NCI-H460 (cell line): Measurements from ENCODE around the gene SHISAL1. TPM values are rescaled to one million over a fixed set of nuclear protein-coding genes. Genes with fewer than 3 reads are reported as not detected.
"Not testable (repeated sequence)": the region's sequence is repeated elsewhere in the genome, so short reads cannot be mapped to it uniquely, and the experiment has no call there.

Experiments used
- DNase-seq: peaks from one replicate; pipeline ENCODE4 v3.0.0-alpha.2; 2016; ENCODE audit warnings: low read depth; ENCODE audit errors: extremely low read depth
- total RNA-seq: library from RNA; depleted of rRNA; stranded (reverse); fragments of >200 nt; shearing (Covaris generic); gene quantifications from 2 replicates; pipeline ENCODE4 v1.2.3, GENCODE V29; 2014

Gene SHISAL1
- total RNA-seq, 1 experiment from 2014 or later: 9.8 TPM

- no peak for DNase-seq
These were observed 7.3 kb downstream of the SHISAL1 start for GRCh38 chr22:44305455-44305854.

DNA sequence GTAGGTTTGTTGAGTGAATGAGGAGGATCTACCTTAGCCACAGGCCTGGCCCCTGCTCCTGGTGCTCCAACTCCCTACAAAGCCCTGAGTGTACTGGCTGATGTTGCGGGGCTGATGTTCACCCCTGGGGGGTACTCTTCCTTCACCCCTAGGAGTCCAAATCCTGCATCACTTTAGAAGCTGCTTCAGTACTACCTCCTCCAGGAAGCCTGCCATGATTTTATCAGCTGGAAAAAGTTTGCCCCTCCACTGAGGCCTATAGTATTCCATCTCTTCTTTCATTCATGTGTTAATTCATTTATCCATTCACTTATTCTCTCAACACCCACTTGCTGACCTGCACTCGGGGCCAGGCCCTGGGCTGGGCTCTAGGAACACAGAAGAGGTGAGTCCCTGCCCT is 7.8 kb downstream of the SHISAL1 start:
- no peak for DNase-seq

DNA sequence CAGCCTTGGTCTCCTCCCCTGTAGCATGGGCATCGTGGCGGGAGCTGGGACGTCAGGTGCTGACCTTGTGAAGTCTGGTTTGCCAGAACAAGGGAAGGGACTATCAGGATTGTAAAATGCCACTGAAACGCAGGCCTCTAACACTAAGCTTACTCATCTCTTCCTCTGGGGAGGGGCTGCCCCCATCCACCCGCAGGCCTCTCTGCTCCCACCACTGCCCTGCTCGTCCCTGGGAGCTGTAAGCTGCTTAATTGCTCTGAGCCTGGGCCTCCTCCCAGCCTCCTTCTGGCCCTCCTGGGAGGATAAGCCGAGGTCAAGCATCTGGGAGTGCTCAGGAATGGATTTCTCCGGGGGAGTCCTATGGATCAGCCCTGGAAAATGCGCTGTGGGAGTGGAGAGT is 8.4 kb downstream of the SHISAL1 start:
- DNase-seq: no peak

- not testable (repeated sequence) for DNase-seq
These were observed 10.4 kb downstream of the SHISAL1 start for GRCh38 chr22:44302363-44302762.

DNA sequence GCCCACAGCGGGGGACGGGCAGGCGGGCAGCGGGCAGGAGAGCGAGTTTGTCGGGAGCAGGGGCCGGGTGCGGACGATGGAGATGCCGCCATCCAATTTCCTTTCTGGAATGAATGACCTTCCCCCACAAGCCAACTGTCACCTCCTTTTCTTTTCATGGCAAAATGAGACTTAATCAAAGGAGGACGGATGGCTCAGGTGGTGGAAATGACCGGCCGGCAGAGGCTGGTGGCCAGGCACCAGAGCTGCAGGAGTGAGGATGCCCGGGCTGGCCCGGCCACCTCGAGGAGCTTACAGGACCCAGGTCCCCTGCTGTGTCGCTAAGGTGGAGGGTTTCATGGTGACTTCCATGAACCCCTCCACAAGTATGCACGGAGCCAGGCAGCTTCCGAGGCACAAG is 11.7 kb downstream of the SHISAL1 start:
- no peak for DNase-seq

- DNase-seq: no peak
These were observed 13.6 kb downstream of the SHISAL1 start for GRCh38 chr22:44299124-44299523.

GRCh38 chr22:44298406-44299091 is 14.2 kb downstream of the SHISAL1 start:
- no peak for DNase-seq

- no peak for DNase-seq
These were observed 15.2 kb downstream of the SHISAL1 start for GRCh38 chr22:44297470-44298061.

DNA sequence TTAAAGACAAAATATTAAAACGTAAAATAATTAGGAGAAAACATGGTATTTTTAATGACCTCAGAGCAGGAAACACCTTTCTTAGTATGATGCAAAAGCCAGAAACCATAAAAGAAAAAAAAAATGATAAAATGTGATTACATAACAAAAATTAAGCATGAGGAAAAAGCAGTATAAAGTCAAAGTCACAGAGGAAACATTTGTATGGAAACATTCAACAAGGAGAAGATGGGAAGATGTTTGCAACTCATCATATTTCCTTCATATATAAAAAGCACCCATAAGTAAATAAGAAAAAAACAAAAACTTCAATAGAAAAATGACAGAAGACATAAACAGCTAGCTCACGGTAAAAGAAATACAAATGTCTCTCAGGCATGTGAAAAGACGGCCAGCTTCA is 17.3 kb downstream of the SHISAL1 start:
- DNase-seq: no peak

DNA sequence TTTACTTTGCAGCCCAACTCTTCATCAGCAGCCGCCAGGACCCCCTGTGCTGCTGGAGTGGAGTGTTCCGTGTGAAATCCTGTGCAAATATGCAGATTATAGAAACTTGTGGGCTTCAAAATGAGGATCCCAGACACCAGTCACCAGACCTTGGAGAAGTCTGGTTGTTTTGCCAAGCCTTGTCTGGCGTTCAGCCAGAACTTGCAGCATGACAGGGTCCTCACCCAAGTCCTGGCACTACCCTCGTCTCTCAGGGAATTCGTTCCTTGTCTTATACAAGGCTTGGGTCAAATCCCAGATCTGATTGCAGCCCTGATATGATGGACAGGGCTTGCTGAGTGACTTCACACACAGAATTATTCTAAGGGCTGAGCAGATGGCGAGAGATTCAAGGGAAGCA is 18.9 kb downstream of the SHISAL1 start:
- DNase-seq: no peak

- no peak for DNase-seq
These were observed 19.7 kb downstream of the SHISAL1 start for GRCh38 chr22:44293034-44293433.

GRCh38 chr22:44292521-44292920 is 20.2 kb downstream of the SHISAL1 start:
- no peak for DNase-seq

DNA sequence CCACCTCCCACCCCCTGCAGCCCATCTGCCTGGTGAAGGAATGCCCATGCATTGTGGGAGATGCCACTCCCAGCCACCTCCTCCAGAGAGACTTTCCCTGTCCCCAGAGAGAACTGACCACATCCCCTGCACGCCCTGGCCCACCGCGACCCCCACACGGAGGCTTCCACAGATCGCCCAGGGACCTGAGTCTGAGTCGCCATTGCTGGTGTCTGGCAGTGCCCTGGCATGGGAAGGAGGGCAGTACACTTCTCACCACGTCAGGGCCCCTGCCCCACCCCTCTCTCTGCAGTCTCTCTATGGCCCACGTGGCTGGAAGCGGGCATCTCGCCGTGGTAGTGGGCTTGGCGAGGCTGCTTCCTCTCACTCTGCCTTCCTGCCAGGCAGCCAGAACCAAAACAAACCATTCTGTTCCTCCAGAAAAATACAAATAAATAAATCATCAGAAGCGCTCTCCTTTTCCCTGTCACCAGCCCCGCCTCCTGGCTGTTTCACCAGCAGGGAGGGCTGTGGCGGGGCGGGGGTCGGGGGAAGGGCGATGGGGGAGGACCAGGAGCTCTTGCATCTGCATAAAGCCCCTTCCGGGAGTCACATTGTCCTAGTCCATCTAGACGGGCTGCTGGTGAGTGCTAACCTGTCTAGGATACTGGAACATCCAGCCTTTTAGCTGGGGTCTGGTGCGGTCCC is 20.9 kb downstream of the SHISAL1 start:
- DNase-seq: no peak

DNA sequence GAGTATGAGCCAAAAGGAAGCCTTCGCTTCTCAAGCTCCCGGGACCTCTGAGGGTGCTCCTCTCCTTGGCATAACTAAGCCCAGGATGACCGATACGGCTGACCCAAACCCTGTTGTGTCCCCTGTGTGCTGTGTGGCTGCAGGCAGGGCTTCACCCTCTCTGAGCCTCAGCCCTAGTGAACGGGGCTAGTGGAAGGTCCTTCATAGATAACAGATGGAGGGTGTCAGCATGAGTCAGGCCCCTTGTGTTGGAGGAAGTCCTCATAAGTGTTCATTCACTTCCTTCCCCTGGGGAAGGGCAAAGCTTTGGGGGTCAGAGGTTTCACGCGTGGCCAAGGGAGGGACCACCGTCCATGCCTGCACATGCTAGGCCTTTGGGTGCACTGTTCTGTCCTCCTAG is 21.5 kb downstream of the SHISAL1 start:
- DNase-seq: no peak

DNA sequence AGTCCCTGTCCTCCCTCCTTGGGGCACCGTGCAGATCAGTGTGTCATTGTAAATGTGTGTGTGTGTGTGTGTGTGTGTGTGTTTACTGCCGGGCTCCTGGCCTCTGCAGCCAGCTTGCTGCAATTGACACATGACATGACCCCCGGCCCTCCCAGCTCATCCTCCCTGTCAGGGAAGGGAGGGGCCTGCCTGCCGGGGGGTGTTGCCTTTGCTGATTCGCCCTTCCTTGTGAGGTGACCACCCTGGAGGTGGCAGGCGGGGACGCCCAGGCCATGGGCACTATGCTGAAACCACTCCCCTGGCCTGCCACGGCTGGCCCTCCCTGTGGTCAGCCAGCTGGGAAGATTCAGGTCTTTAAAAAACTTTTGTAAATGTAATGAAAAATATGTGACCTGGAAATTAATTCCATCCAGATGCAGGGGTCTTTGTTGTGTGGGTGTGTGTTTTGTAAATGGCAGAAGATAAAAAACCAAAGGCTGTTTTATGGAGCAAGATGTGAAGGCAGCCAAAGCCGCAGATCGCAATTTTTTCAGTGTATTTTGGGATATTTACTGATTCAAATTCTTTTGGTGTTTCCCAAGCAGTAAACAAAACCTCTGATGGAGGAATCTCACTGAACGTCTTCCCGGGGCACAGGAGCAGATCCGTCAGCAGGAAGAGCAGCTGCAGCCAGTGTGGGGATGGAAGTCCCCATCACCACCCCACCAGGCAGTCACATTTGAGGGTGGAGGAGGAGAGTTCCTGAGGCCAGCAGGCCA is 23.2 kb downstream of the SHISAL1 start:
- no peak for DNase-seq

DNA sequence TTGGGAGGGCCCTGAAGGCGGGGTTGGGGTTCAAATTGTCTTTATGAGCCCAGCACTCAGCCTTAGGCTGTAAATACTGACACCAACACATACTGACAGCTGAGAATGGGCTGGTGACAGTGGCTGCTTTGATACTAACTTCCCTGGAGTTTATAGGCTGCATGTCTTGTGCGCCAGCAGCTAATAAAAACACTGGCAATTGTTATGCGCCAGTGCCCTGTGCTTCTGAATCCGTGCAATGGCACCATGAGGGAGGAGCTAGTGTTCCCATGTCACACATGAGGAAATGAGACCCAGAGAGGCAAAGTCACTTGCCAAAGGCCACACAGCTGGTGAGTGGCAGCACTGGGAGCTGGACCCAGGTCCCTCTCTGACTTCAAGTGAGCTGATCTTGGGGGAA is 23.8 kb downstream of the SHISAL1 start:
- DNase-seq: no peak

- no peak for DNase-seq
These were observed 25.0 kb downstream of the SHISAL1 start for GRCh38 chr22:44287741-44288140.

DNA sequence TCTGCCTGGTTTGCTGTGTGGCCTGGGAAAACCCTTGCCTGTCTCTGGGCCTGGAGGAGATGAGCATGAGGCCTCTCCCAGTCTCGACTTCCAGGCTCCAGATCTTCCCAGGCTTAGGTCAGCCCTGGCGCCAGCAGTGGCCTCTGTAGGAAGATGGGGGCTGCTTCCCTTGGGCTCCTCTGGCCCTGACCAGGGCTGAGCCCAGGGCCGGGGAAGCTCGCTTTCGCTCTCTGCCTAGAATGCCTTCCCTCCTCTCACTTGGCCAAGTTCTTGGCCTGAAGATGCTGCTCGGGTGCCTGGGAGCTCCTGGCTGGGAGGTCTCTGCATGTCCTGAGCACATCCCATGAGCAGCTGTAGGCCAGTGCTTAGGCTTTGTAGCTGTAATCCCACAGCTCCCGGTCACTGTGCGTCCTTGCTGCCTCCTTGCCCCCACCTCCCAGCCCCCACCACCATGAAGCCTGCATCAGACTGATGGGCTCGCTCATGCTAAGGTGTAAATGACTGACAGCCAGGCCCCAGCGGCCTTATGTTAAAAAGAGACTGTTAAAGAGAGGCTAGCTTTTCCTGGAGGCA is 25.5 kb downstream of the SHISAL1 start:
- no peak for DNase-seq

DNA sequence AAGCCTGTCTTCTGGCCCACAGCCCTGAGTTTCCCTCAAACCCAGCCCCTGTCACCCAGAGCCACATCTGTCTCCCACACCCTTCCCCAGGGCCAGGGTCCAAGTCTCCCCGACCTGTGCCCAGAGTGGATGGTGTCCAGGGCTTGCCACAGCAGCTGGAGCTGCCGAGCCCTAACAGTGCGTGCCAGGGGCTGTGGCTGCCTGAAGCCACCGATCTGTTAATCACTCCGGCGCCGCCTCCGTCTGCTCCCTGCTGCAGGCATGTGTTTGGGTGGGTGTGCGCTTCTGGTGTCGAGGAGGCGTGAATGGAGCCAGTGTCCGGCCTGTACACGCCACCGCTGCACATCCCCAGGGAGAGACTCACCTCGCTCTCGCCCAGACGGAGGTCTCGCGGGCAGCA is 26.1 kb downstream of the SHISAL1 start:
- DNase-seq: no peak

DNA sequence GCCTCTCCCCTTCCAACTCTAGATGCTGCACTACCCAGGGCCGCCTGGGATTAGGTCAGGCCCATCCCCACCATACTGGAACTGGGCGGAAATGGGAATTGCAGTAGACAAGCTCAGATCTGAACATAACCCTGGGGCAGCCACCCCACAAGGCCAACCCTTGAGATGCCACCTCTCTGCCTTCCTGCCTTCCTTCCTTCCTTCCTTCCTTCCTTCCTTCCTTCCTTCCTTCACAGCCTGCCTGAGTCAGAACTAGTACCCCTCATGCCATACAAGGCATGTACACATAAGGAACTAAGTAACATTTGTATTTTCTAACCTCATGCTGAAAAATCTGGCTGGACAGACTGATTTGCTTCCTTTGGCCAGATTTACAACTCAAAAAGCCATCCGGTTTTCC is 28.0 kb downstream of the SHISAL1 start:
- DNase-seq: no peak
